Body of pancreas (tissue), 4 donors: ENCODE results near the gene PCSK5. TPM values are rescaled to one million over a fixed set of nuclear protein-coding genes. Genes with fewer than 3 reads are reported as not detected.

Experiments used
- ATAC-seq: fragments of 150-250 bp; one replicate; pipeline ENCODE4 v1.9.1; 2016
- DNase-seq, 4 donors: peaks; one replicate each; pipeline ENCODE4 v3.0.0-alpha.2; 2019
- H3K27ac ChIP-seq, 4 donors: fragments of 200-600 bp; sonication (generic); 1 replicate in 3 of 4; 2 replicates in 1 of 4; pipeline versions ENCODE4 v1.5.1 to v1.6.1; 2016 to 2019; ENCODE audit warnings: mild to moderate bottlenecking in 1 of 4, mixed read lengths in 1 of 4, moderate library complexity in 1 of 4
- H3K27me3 ChIP-seq, 2 donors: fragments of 200-600 bp; sonication (generic); one replicate each; pipeline ENCODE4 v1.6.0; 2016; ENCODE audit warnings: mild to moderate bottlenecking in 1 of 2
- H3K36me3 ChIP-seq, 2 donors: fragments of 200-600 bp; sonication (generic); replicated peaks in 1 of 2; 2 replicates each; pipeline ENCODE4 v1.5.1; 2016; ENCODE audit warnings: low read depth in 2 of 2; ENCODE audit not compliant: insufficient read depth in 1 of 2
- H3K4me1 ChIP-seq: fragments of 200-600 bp; sonication (generic); one replicate; pipeline ENCODE4 v1.6.0; 2016
- H3K4me3 ChIP-seq, 2 donors: fragments of 200-600 bp; sonication (generic); 1 replicate in 1 of 2; 2 replicates in 1 of 2; pipeline ENCODE4 v1.5.1; 2016 to 2019
- H3K9me3 ChIP-seq, 3 donors: fragments of 200-600 bp; sonication (generic); 1 replicate in 2 of 3; 2 replicates in 1 of 3; pipeline ENCODE4 v1.5.1; 2016
- CTCF ChIP-seq, 7 experiments: fragments of 450-650 bp in 4 of 7; fragments of 200-600 bp in 3 of 7; sonication (generic) in 3 of 7; IDR thresholded peaks; one replicate each; pipeline ENCODE4 v1.5.1; 2016 to 2019; ENCODE audit warnings: antibody characterized with exemption in 7 of 7
- POLR2A ChIP-seq, 3 donors: fragments of 450-650 bp; IDR thresholded peaks; one replicate each; pipeline ENCODE4 v1.6.1; 2016; ENCODE audit warnings: antibody characterized with exemption in 3 of 3, mild to moderate bottlenecking in 2 of 3
- WGBS, 2 donors: methylation state at CpG; one replicate each; pipeline ENCODE4 v1.1.5; 2017; 5-methylcytosine and 5-hydroxymethylcytosine counted together
- intact Hi-C: fragments of 100-400 bp; cut with DNase I; formaldehyde crosslinking; loops from one replicate; pipeline ENCODE4 v1.15.1; 2023
- total RNA-seq, 2 donors: library from RNA; depleted of rRNA; stranded (reverse); fragments of >200 nt; gene quantifications; one replicate each; pipeline ENCODE4 v1.1.0, GENCODE V29; 2016

The PCSK5 gene
- total RNA-seq, 2 donors from 2014 or later = 11.2 to 12.2 TPM

DNA sequence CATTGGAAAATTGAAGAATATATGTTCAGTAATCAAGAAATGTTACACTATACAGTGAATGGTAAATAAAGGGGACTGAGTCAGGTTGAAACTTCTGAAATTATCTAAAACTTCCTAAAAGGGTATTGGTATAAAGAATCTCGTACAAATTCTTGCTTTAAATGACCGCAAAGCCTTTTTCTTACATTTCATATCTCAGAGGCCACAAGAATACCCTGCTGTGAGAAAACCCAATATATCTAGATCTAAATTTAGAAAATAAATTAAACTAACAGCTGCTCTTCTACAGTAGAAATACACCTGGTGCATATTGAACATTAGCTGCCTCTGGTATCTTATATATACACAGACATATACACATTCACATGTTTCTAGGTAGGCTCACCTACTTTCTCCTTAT lies 221.7 kb downstream of the PCSK5 start:
- no peaks in the 10 kb centered on the region for H3K36me3 ChIP-seq
- DNase-seq (no peak), ATAC-seq (no peak)
- H3K4me3 ChIP-seq = no peak overlapping the region
- intact Hi-C loops = no loop called here
- no peak for TF ChIP-seq CTCF (IDR thresholded peaks at IDR 0.05)
- no peak for TF ChIP-seq POLR2A (IDR thresholded peaks at IDR 0.05)
- whole genome bisulfite sequencing, 2 donors = 46 to 65% methylated on average over 2 of the region's 2 CpGs
- H3K9me3 ChIP-seq = no peaks in the 10 kb centered on the region
- H3K27ac ChIP-seq = no peak overlapping the region
- H3K4me1 ChIP-seq = no peaks in the 10 kb centered on the region
- no peaks in the 10 kb centered on the region for H3K27me3 ChIP-seq

- H3K9me3 ChIP-seq = no peaks in the 10 kb centered on the region
- intact Hi-C loops = no loop called here
- H3K27ac ChIP-seq = no peak overlapping the region
- ATAC-seq (no peak), DNase-seq (no peak)
- H3K4me1 ChIP-seq = no peaks in the 10 kb centered on the region
- no peaks in the 10 kb centered on the region for H3K27me3 ChIP-seq
- WGBS, 2 donors = 82 to 87% methylated on average over 3 of the region's 3 CpGs
- no peaks in the 10 kb centered on the region for H3K36me3 ChIP-seq
- TF ChIP-seq CTCF (IDR thresholded peaks at IDR 0.05) (no peak), POLR2A (IDR thresholded peaks at IDR 0.05) (no peak)
- no peak overlapping the region for H3K4me3 ChIP-seq
Observed at GRCh38 chr9:76114144-76114543, 223.7 kb downstream of the PCSK5 start.

DNA sequence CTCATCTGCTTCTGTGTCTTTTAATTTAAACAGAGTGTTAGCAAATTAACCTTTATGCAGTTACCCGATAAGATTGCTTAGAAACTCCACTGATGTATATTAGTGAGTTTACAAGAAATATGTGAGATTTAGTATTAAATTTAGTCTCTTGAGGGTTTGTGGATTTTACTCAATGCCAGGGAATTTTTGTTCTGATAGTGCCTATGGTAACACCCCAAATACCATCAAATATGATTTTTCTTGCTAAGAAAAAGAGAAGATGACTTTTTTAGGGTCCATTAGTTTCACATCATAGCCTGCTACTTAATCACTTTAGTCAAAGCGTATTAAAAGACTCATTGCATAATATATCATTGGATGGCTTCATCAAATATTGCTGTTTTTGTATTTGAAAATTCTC lies 224.9 kb downstream of the PCSK5 start:
- 90 to 94% methylated on average over 2 of the region's 2 CpGs for WGBS, 2 donors
- ATAC-seq (no peak), DNase-seq (no peak)
- TF ChIP-seq POLR2A (IDR thresholded peaks at IDR 0.05) (no peak), CTCF (IDR thresholded peaks at IDR 0.05) (no peak)
- no peaks in the 10 kb centered on the region for H3K27me3 ChIP-seq
- H3K36me3 ChIP-seq = no peaks in the 10 kb centered on the region
- H3K4me3 ChIP-seq = no peak overlapping the region
- H3K27ac ChIP-seq = no peak overlapping the region
- intact Hi-C loops = no loop called here
- no peaks in the 10 kb centered on the region for H3K4me1 ChIP-seq
- no peaks in the 10 kb centered on the region for H3K9me3 ChIP-seq

- TF ChIP-seq CTCF (IDR thresholded peaks at IDR 0.05) (no peak), POLR2A (IDR thresholded peaks at IDR 0.05) (no peak)
- Histone ChIP-seq H3K4me3 (no peak overlapping the region), H3K27me3 (no peaks in the 10 kb centered on the region), H3K9me3 (no peaks in the 10 kb centered on the region), H3K36me3 (no peaks in the 10 kb centered on the region), H3K27ac (no peak overlapping the region), H3K4me1 (no peaks in the 10 kb centered on the region)
- no peak for ATAC-seq
- intact Hi-C loops = no loop called here
- WGBS, 2 donors = 69 to 79% methylated on average over 2 of the region's 2 CpGs
- no peak for DNase-seq
Observed at GRCh38 chr9:76115982-76116646, 225.6 kb downstream of the PCSK5 start.

DNA sequence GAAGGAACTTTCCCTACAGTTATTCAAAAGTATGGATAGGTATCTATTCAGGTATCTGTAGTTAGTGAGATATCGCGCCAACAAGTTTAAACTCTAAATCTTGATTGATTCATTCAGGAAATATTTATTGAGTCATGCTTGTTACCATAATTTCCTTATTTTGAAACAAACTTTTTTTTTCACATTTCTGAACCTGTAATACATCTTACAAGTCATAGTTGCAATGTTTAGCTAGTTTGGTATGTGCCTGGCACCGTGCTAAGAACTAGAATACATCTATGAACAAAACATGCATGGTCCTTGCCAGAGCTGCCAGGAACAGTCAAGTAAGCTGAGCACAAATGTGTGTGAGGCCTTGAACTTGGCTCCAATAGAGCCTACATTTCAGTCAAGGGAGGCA lies 226.4 kb downstream of the PCSK5 start:
- ATAC-seq (no peak), DNase-seq (no peak)
- no peaks in the 10 kb centered on the region for H3K4me1 ChIP-seq
- H3K27ac ChIP-seq = no peak overlapping the region
- H3K36me3 ChIP-seq = no peaks in the 10 kb centered on the region
- TF ChIP-seq POLR2A (IDR thresholded peaks at IDR 0.05) (no peak), CTCF (IDR thresholded peaks at IDR 0.05) (no peak)
- 80 to 86% methylated on average over 3 of the region's 3 CpGs for WGBS, 2 donors
- intact Hi-C loops = no loop called here
- H3K9me3 ChIP-seq = no peaks in the 10 kb centered on the region
- no peak overlapping the region for H3K4me3 ChIP-seq
- no peaks in the 10 kb centered on the region for H3K27me3 ChIP-seq
